Endothelial cell of umbilical vein (primary cell): ENCODE data around the gene CRACR2B. TPM values are rescaled to one million over a fixed set of nuclear protein-coding genes. Genes with fewer than 3 reads are reported as not detected.

Source experiments
- BruUV-seq: library from RNA; stranded (reverse); fragments of 400-500 nt; replicated peaks from 2 replicates; lab custom pipeline; 2021; lab: Mats Ljungman, UMichigan
- CTCF ChIA-PET: fragments of 300-600, 350-600 bp; sonication (Branson Sonifier 250); formaldehyde crosslinking; loops from one replicate; lab custom pipeline; 2021; ENCODE audit warnings: antibody characterized with exemption, inconsistent platforms; lab: Charles Lee
- POLR2A ChIA-PET: fragments of 300-600, 350-600 bp; sonication (Branson Sonifier 250); formaldehyde crosslinking; loops from one replicate; lab custom pipeline; 2021; ENCODE audit warnings: antibody characterized with exemption, inconsistent platforms; lab: Charles Lee
- DNase-seq: peaks from one replicate; pipeline ENCODE4 v3.0.0-alpha.2; 2011; ENCODE audit warnings: low read depth, low spot score
- FAIRE-seq: peaks from 2 replicates; lab custom pipeline; 2011; peaks lifted over from hg19 to GRCh38; lab: Jason Lieb, UNC
- H2AFZ ChIP-seq: 2 replicates; pipeline ENCODE4 v1.6.0; 2012; ENCODE audit warnings: low read depth, low read length, control low read depth, inconsistent platforms
- H3K27ac ChIP-seq: 2 replicates; pipeline ENCODE4 v1.5.1; 2011; ENCODE audit warnings: low read depth, mild to moderate bottlenecking, control low read depth, low read length, moderate library complexity; ENCODE audit not compliant: insufficient read depth
- H3K27me3 ChIP-seq, 2 experiments: 2 replicates each; pipeline versions ENCODE4 v1.6.0 to v1.6.1; 2011; ENCODE audit warnings: low read length in 2 of 2, mixed read lengths in 1 of 2; ENCODE audit not compliant: control insufficient read depth in 2 of 2, insufficient read depth in 2 of 2
- H3K36me3 ChIP-seq, 2 experiments: 2 replicates in 1 of 2; 3 replicates in 1 of 2; pipeline ENCODE4 v1.5.1; 2011; ENCODE audit warnings: low read length in 2 of 2, mild to moderate bottlenecking in 1 of 2, moderate library complexity in 1 of 2; ENCODE audit not compliant: control insufficient read depth in 2 of 2, insufficient read depth in 2 of 2; ENCODE audit errors: extremely low read depth in 1 of 2
- H3K4me1 ChIP-seq: 3 replicates; pipeline ENCODE4 v1.5.1; 2011; ENCODE audit warnings: mild to moderate bottlenecking, low read length; ENCODE audit not compliant: control insufficient read depth, insufficient read depth; ENCODE audit errors: extremely low read depth
- H3K4me2 ChIP-seq: 2 replicates; pipeline ENCODE4 v1.6.1; 2011; ENCODE audit warnings: low read length, control low read depth, mixed read lengths; ENCODE audit not compliant: insufficient read depth
- H3K4me3 ChIP-seq, 3 experiments: fragments of 200-600 bp in 1 of 3; sonication (generic), shearing (Covaris generic) in 1 of 3; replicated peaks in 1 of 3; 2 replicates each; pipeline ENCODE4 v1.5.1; 2011 to 2016; ENCODE audit warnings: control low read depth in 3 of 3, low read length in 3 of 3, mild to moderate bottlenecking in 2 of 3, inconsistent platforms in 1 of 3, low read depth in 1 of 3, moderate library complexity in 1 of 3; ENCODE audit not compliant: insufficient read depth in 1 of 3
- H3K79me2 ChIP-seq: 2 replicates; pipeline ENCODE4 v1.6.0; 2012; ENCODE audit warnings: low read length, inconsistent platforms; ENCODE audit not compliant: control insufficient read depth, insufficient read depth
- H3K9ac ChIP-seq: replicated peaks from 2 replicates; pipeline ENCODE3; 2011; ENCODE audit warnings: low read length, control low read depth; ENCODE audit not compliant: insufficient read depth; ENCODE audit errors: extremely low read depth
- H3K9me1 ChIP-seq: replicated peaks from 3 replicates; pipeline ENCODE4 v1.6.0; 2011; ENCODE audit warnings: mild to moderate bottlenecking, low read length; ENCODE audit not compliant: control insufficient read depth, insufficient read depth; ENCODE audit errors: extremely low read depth
- H3K9me3 ChIP-seq: replicated peaks from 2 replicates; pipeline ENCODE4 v1.5.1; 2012; ENCODE audit warnings: low read length, inconsistent platforms; ENCODE audit not compliant: control insufficient read depth, insufficient read depth
- H4K20me1 ChIP-seq: replicated peaks from 2 replicates; pipeline ENCODE3; 2011; ENCODE audit warnings: mild to moderate bottlenecking, low read length; ENCODE audit not compliant: control insufficient read depth, insufficient read depth; ENCODE audit errors: extremely low read depth
- EZH2 ChIP-seq: IDR thresholded peaks from 2 replicates; pipeline ENCODE4 v1.6.1; 2012; ENCODE audit warnings: borderline replicate concordance, low read depth, mild to moderate bottlenecking, moderate library complexity, low read length, inconsistent platforms; ENCODE audit not compliant: severe bottlenecking
- FOS ChIP-seq: IDR thresholded peaks from 2 replicates; pipeline ENCODE4 v1.6.1; 2011; ENCODE audit warnings: mild to moderate bottlenecking, low read length, moderate library complexity, borderline replicate concordance; ENCODE audit not compliant: insufficient read depth
- GATA2 ChIP-seq: IDR thresholded peaks from 2 replicates; pipeline ENCODE4 v1.7.0; 2011; ENCODE audit warnings: low read depth, mild to moderate bottlenecking, moderate library complexity, mixed read lengths, low read length; ENCODE audit not compliant: insufficient read length, insufficient read depth
- JUN ChIP-seq: IDR thresholded peaks from 2 replicates; pipeline ENCODE4 v1.6.1; 2011; ENCODE audit warnings: borderline replicate concordance, low read depth; ENCODE audit not compliant: insufficient read length, insufficient read depth
- MYC ChIP-seq: IDR thresholded peaks from one replicate; pipeline ENCODE4 v1.6.1; 2011; ENCODE audit warnings: mild to moderate bottlenecking, low read depth, low read length
- POLR2A ChIP-seq: IDR thresholded peaks from 2 replicates; pipeline ENCODE4 v1.6.1; 2012; ENCODE audit warnings: low read depth, mild to moderate bottlenecking, control low read depth, low read length
- POLR2AphosphoS5 ChIP-seq: IDR thresholded peaks from 2 replicates; pipeline ENCODE4 v1.6.1; 2012; ENCODE audit warnings: low read depth, mild to moderate bottlenecking, control low read depth, low read length, moderate library complexity; ENCODE audit not compliant: insufficient read depth
- dilution Hi-C: fragments of 300-500 bp; cut with MboI; formaldehyde crosslinking; loops from one replicate; pipeline ENCODE4 v1.15.0; 2019; ENCODE audit warnings: low sequenced_read_pairs; ENCODE audit not compliant: extremely low pct_ligation_motif_present
- intact Hi-C: fragments of 100-400 bp; cut with micrococcal nuclease; formaldehyde crosslinking; loops from one replicate; pipeline ENCODE4 v1.10.0; 2022
- polyA plus RNA-seq, 4 experiments: library from polyadenylated mRNA; depleted of rRNA in 3 of 4; stranded (reverse) in 3 of 4; unstranded in 1 of 4; fragments of >200 nt; gene quantifications; 2 replicates each; pipeline versions ENCODE4 v1.2.1 to v1.2.3, GENCODE V29; 2011 to 2012; ENCODE audit warnings: missing spikeins in 1 of 4
- total RNA-seq: library from RNA; stranded (reverse); gene quantifications from 2 replicates; pipeline ENCODE4 v1.2.3, GENCODE V29; 2021
- TF ChIP-seq, protein P1 (sequence below), 2 donors: IDR thresholded peaks; 1 replicate in 1 of 2; 2 replicates in 1 of 2; pipeline ENCODE4 v1.5.1; 2011; ENCODE audit warnings: low read length in 2 of 2, mild to moderate bottlenecking in 2 of 2, moderate library complexity in 2 of 2, control low read depth in 1 of 2, inconsistent platforms in 1 of 2, low read depth in 1 of 2; ENCODE audit not compliant: insufficient read depth in 1 of 2; ENCODE audit errors: extremely low read depth in 1 of 2
- TF ChIP-seq, protein P2 (sequence below): IDR thresholded peaks from 2 replicates; pipeline ENCODE4 v1.6.1; 2011; ENCODE audit not compliant: insufficient read depth, insufficient read length

CRACR2B gene
- total and polyA plus RNA-seq, 2 donors (not counting 3 experiments of a cell fraction or from before 2014, with no cell fraction given), result 8.4 to 9.3 TPM

DNA sequence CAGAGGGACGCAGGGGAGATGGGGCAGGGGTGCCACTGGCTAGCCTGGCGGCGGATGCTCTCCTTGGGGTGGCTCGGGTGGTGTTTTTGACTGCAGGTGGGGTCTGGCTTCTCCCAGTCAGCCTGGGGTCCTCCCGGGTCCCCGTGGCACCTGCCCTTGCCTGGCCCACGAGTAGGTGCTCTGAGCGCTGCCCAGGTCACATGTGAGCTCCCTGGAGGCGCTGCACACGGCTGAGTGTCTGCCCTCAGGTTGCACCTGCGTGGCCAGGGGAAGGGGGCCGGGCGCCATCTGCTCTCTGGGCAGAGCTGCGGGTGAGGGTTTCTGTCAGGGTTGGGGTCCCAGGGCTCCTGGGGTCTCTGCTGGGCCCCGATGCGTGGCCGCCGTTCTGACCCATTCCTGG lies 20.2 kb downstream of the CRACR2B start:
- dilution Hi-C loops, result no loop called here
- intact Hi-C loops, result loop anchor here (1.0 to 5.0 kb wide), 2 partner anchors 129 to 203 kb away; no protein-coding TSS in a partner anchor
- Histone ChIP-seq H3K4me1 (peaks cover 29% of the 10 kb centered on the region), H2AFZ (no peak overlapping the region), H3K4me3 (no peak overlapping the region), H3K4me2 (no peak overlapping the region), H3K9ac (no peak overlapping the region), H3K9me1 (no peaks in the 10 kb centered on the region), H3K79me2 (peaks cover 13% of the 10 kb centered on the region), H3K27me3 (no peaks in the 10 kb centered on the region), H3K9me3 (no peaks in the 10 kb centered on the region), H3K36me3 (no peaks in the 10 kb centered on the region), H4K20me1 (no peaks in the 10 kb centered on the region), H3K27ac (no peak overlapping the region)
- no TSS peak for BruUV-seq
- FAIRE-seq, result no peak
- CTCF ChIA-PET, result interaction anchor here (0.6 to 3.3 kb wide), 12 partner anchors 9 to 203 kb away, joined by 3 to 46 read pairs (median 4); no protein-coding TSS in a partner anchor
- no peak for DNase-seq
- POLR2A ChIA-PET, result no interaction called here
- TF ChIP-seq POLR2AphosphoS5, result no peak
- TF ChIP-seq GATA2, result no peak
- TF ChIP-seq FOS, result no peak
- no peak for TF ChIP-seq EZH2
- TF ChIP-seq, protein P1, sequence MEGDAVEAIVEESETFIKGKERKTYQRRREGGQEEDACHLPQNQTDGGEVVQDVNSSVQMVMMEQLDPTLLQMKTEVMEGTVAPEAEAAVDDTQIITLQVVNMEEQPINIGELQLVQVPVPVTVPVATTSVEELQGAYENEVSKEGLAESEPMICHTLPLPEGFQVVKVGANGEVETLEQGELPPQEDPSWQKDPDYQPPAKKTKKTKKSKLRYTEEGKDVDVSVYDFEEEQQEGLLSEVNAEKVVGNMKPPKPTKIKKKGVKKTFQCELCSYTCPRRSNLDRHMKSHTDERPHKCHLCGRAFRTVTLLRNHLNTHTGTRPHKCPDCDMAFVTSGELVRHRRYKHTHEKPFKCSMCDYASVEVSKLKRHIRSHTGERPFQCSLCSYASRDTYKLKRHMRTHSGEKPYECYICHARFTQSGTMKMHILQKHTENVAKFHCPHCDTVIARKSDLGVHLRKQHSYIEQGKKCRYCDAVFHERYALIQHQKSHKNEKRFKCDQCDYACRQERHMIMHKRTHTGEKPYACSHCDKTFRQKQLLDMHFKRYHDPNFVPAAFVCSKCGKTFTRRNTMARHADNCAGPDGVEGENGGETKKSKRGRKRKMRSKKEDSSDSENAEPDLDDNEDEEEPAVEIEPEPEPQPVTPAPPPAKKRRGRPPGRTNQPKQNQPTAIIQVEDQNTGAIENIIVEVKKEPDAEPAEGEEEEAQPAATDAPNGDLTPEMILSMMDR (IDR thresholded peaks at IDR 0.05; ENCODE audit: extremely low read depth in 1 of 2, insufficient read depth in 1 of 2, low read depth in 1 of 2, low read length in 2 of 2), result no peak
- no peak for TF ChIP-seq MYC
- TF ChIP-seq, protein P2, sequence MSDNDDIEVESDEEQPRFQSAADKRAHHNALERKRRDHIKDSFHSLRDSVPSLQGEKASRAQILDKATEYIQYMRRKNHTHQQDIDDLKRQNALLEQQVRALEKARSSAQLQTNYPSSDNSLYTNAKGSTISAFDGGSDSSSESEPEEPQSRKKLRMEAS, result no peak
- TF ChIP-seq JUN, result no peak
- TF ChIP-seq POLR2A, result no peak
